Sigmoid colon (tissue), 4 donors: ENCODE data around the gene CHMP2A.

Experiments
- CTCF ChIP-seq, 4 experiments: fragments of 450-650 bp in 3 of 4; fragments of 200-600 bp in 1 of 4; IDR thresholded peaks; one replicate each; pipeline ENCODE4 v1.5.1; 2016 to 2019; ENCODE audit warnings: antibody characterized with exemption in 4 of 4, mild to moderate bottlenecking in 3 of 4, moderate library complexity in 2 of 4
- EP300 ChIP-seq, 4 donors: sonication (generic); formaldehyde crosslinking; IDR thresholded peaks; one replicate each; pipeline ENCODE4 v1.6.1; 2017; ENCODE audit warnings: antibody characterized with exemption in 4 of 4
- POLR2A ChIP-seq, 2 donors: fragments of 450-650 bp; IDR thresholded peaks; one replicate each; pipeline ENCODE4 v1.6.1; 2016; ENCODE audit warnings: antibody characterized with exemption in 2 of 2, mild to moderate bottlenecking in 2 of 2, moderate library complexity in 2 of 2
- POLR2AphosphoS5 ChIP-seq, 4 donors: sonication (generic); formaldehyde crosslinking; IDR thresholded peaks; one replicate each; pipeline ENCODE4 v1.6.1; 2017; ENCODE audit warnings: antibody characterized with exemption in 4 of 4

GRCh38 chr19:58551577-58552471 lies 3.1 kb downstream of the CHMP2A start:
- TF ChIP-seq CTCF (IDR thresholded peaks at IDR 0.05) (no peak), POLR2AphosphoS5 (IDR thresholded peaks at IDR 0.05) (no peak), POLR2A (IDR thresholded peaks at IDR 0.05) (no peak), EP300 (IDR thresholded peaks at IDR 0.05) (no peak)
